Activated naive CD8-positive, alpha-beta T cell (primary cell): ENCODE data around the gene SPATS2L.

Experiments
- H3K27ac Mint-ChIP-seq: one replicate; pipeline ENCODE4 v1.8.0; 2021; ENCODE audit warnings: mixed read lengths
- H3K27me3 Mint-ChIP-seq: one replicate; pipeline ENCODE4 v1.8.0; 2021; ENCODE audit warnings: mixed read lengths
- H3K36me3 Mint-ChIP-seq: one replicate; pipeline ENCODE4 v1.8.0; 2021; ENCODE audit warnings: mixed read lengths
- H3K4me1 Mint-ChIP-seq: one replicate; pipeline ENCODE4 v1.8.0; 2021; ENCODE audit warnings: low read depth, mixed read lengths
- H3K4me3 Mint-ChIP-seq: one replicate; pipeline ENCODE4 v1.8.0; 2021; ENCODE audit warnings: mild to moderate bottlenecking, mixed read lengths
- H3K9me3 Mint-ChIP-seq: one replicate; pipeline ENCODE4 v1.8.0; 2021; ENCODE audit warnings: low read depth, mixed read lengths

The SPATS2L gene

DNA sequence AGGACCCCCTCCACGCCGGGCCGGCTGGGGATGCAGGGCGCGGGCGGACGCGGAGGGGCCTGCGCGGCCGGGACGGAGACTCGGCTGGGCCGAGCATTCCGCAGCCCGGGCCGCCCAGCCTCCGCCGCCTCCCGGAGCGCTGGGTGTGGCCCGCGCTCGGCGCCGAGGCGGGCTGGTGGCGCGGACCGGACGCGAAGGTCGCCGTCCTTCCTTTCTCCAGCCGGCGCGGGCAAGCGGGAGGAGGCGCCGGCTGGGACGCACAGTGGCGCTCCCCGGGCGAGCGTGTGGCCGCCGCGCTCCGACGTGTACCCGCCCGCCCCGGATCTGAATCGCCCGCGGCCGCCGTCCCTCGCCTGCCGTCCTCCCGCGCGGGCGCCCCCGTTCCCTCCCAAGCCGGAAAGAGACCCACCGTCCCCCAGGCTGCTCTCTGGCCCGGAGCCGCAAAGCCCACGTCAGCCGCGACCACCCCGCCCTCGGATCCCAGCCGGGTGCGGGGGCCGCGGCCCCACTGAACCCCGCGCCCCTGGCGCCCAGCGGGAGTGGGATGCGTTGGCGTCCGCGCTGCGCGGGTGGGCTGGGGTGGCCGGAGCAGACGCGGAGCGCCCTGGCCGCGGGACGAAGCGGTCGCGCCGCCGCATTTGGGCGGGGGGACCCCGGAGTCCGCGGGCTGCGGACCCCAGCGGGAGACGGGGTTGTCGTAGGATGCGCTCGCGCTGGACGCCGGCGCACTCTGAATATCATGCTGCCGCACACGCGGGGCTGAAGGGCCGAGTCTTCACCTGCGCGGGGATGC is 634 bp downstream of the SPATS2L start:
- Mint-ChIP-seq H3K27ac (no peak overlapping the region), H3K4me3 (peak overlapping the region; percentile 84), H3K9me3 (no peaks in the 10 kb centered on the region), H3K36me3 (peaks cover 2% of the 10 kb centered on the region), H3K27me3 (peaks cover 13% of the 10 kb centered on the region), H3K4me1 (peaks cover 10% of the 10 kb centered on the region)

DNA sequence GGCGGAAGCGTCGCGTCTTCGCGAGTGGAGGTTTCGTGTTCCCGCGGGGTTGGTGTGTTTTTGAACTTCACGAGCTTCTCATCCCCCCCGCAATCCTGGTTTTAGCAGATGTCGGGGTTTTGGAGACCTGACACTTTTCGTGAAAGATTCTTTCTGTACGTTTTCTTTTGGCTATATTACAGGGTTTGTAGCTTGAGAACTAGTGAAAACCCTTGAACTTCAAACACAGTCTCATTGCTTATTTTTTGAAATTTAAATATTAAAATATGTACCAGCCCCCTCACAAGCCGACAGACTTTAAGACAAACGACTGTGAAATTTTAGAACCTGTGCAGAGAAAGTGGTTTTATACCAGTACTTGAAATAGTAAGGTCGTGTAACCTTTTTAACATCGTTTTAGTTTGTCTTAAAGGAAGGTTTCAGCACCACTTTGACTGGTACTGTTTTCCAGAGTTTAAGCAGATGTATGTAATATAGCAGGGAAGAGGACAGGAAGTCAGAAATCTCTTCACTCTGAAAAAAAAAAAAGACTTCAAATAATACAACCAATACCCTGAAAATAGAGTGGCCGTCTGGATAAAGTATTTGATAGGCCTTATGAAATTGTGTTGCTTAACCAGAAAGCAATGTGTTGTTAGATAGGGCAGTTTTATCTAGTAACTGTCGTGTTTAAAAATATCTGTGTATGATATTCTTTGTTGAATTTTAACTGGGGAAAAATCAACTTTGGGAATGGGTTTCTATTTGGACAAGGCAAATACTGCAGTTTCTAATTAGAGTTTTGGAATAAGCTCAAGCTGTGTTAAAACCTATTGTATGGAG is 1.4 kb downstream of the SPATS2L start:
- Mint-ChIP-seq H3K4me3 (peak overlapping the region; percentile 84), H3K9me3 (no peaks in the 10 kb centered on the region), H3K27me3 (peaks cover 13% of the 10 kb centered on the region), H3K4me1 (peaks cover 10% of the 10 kb centered on the region), H3K36me3 (peaks cover 2% of the 10 kb centered on the region), H3K27ac (peak overlapping the region; percentile 6)

GRCh38 chr2:200308546-200309295 is 2.2 kb downstream of the SPATS2L start:
- H3K27me3 Mint-ChIP-seq = peaks cover 17% of the 10 kb centered on the region
- peaks cover 10% of the 10 kb centered on the region for H3K4me1 Mint-ChIP-seq
- peaks cover 3% of the 10 kb centered on the region for H3K36me3 Mint-ChIP-seq
- H3K27ac Mint-ChIP-seq = no peak overlapping the region
- no peaks in the 10 kb centered on the region for H3K9me3 Mint-ChIP-seq
- peak overlapping the region; percentile 84 for H3K4me3 Mint-ChIP-seq

GRCh38 chr2:200309296-200310049 is 3.0 kb downstream of the SPATS2L start:
- Mint-ChIP-seq H3K36me3 (peaks cover 6% of the 10 kb centered on the region), H3K9me3 (no peaks in the 10 kb centered on the region), H3K27me3 (peaks cover 24% of the 10 kb centered on the region), H3K27ac (no peak overlapping the region), H3K4me1 (peaks cover 10% of the 10 kb centered on the region), H3K4me3 (no peak overlapping the region)

- Mint-ChIP-seq H3K4me3 (no peak overlapping the region), H3K4me1 (peaks cover 10% of the 10 kb centered on the region), H3K9me3 (no peaks in the 10 kb centered on the region), H3K27ac (no peak overlapping the region), H3K27me3 (peaks cover 27% of the 10 kb centered on the region), H3K36me3 (peaks cover 6% of the 10 kb centered on the region)
These were observed 4.1 kb downstream of the SPATS2L start for GRCh38 chr2:200310545-200310971.

GRCh38 chr2:200311139-200311538 is 4.6 kb downstream of the SPATS2L start:
- H3K4me1 Mint-ChIP-seq = peaks cover 6% of the 10 kb centered on the region
- no peaks in the 10 kb centered on the region for H3K9me3 Mint-ChIP-seq
- peaks cover 5% of the 10 kb centered on the region for H3K36me3 Mint-ChIP-seq
- H3K27me3 Mint-ChIP-seq = peaks cover 26% of the 10 kb centered on the region
- no peak overlapping the region for H3K27ac Mint-ChIP-seq
- H3K4me3 Mint-ChIP-seq = no peak overlapping the region

- H3K27me3 Mint-ChIP-seq = peaks cover 20% of the 10 kb centered on the region
- H3K27ac Mint-ChIP-seq = no peak overlapping the region
- peaks cover 4% of the 10 kb centered on the region for H3K36me3 Mint-ChIP-seq
- H3K4me1 Mint-ChIP-seq = no peaks in the 10 kb centered on the region
- H3K9me3 Mint-ChIP-seq = no peaks in the 10 kb centered on the region
- H3K4me3 Mint-ChIP-seq = no peak overlapping the region
These were observed 8.6 kb downstream of the SPATS2L start for GRCh38 chr2:200314976-200315567.

DNA sequence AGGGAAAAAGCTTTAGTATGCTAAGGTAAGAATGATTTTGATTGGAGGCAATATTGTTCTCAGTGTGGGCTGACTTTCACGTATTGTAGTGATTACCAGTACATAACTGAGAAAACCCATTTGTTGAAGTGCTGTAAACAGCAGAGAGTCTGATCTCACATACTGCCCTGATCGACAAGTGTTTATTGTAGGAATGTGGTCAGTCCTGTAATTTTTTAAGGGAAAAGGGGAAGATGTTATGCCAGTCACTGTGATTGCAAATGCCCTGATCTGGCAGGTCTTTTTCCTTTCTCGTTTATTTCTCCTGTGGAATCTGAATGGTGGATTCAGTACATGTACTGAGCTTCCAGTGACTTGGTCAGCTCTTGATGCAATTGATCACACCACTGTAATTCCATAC is 11.5 kb downstream of the SPATS2L start:
- H3K27ac Mint-ChIP-seq = no peak overlapping the region
- peaks cover 14% of the 10 kb centered on the region for H3K27me3 Mint-ChIP-seq
- H3K36me3 Mint-ChIP-seq = peaks cover 4% of the 10 kb centered on the region
- H3K4me3 Mint-ChIP-seq = no peak overlapping the region
- peaks cover 2% of the 10 kb centered on the region for H3K4me1 Mint-ChIP-seq
- H3K9me3 Mint-ChIP-seq = no peaks in the 10 kb centered on the region

DNA sequence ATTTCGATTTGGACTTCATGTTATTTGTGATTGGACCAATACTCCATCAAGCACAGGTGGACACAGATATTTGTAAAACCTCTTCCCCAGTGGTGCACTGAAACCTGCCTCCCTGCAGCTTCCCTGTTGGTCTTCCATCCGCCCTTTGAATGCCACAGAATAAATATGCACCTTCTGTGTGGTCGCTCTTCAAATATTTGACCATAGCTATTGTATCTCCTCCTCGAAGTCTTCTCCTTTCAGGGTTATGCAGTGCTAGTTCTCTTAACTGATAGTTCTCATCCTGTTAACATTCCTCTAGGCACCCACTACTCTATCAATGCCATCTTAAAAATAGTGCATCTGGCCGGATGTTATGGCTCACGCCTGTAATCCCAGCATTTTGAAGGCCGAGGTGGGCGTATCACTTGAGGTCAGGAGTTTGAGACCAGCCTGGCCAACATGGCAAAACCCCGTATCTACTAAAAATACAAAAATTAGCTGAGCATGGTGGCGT is 12.5 kb downstream of the SPATS2L start:
- H3K27me3 Mint-ChIP-seq = peaks cover 7% of the 10 kb centered on the region
- peaks cover 1% of the 10 kb centered on the region for H3K36me3 Mint-ChIP-seq
- no peaks in the 10 kb centered on the region for H3K9me3 Mint-ChIP-seq
- peaks cover 2% of the 10 kb centered on the region for H3K4me1 Mint-ChIP-seq
- no peak overlapping the region for H3K4me3 Mint-ChIP-seq
- no peak overlapping the region for H3K27ac Mint-ChIP-seq

DNA sequence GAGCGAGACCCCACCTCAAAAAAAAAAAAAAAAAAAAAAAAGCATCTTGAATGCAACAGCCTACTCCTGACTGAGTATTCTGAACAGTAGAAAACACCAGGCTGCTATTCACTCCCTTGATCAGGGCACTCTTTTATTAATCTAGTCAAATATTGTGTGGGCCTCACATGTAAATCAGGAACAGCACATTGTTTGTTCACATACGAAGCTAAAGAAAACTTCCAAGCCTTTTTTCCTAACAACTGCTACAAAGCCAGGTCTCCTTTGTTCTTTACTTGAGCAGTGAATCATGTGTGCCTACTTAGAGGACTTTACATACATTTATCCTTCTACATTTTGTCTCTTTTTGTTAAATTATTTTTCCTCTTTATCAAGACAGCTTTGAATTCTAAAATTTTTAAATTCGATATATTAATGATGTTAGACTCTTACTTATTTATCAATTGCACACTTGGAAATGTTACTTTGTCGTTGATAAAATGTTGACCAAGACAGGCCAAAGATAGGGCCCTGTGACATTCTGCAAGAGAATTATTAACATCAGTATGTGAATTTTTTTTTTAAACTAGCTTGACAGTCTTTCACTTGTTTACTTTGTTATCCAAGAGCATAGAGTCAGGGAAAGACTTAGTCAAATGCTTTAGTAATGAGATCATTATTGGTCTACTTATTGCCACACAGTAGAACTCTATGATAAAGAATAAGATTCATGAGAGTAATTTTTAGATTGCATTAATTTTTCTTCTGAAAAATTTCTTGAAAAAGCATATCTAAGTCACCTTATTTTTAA is 13.2 kb downstream of the SPATS2L start:
- peaks cover 2% of the 10 kb centered on the region for H3K4me1 Mint-ChIP-seq
- no peak overlapping the region for H3K4me3 Mint-ChIP-seq
- H3K36me3 Mint-ChIP-seq = no peaks in the 10 kb centered on the region
- no peaks in the 10 kb centered on the region for H3K9me3 Mint-ChIP-seq
- no peak overlapping the region for H3K27ac Mint-ChIP-seq
- peaks cover 2% of the 10 kb centered on the region for H3K27me3 Mint-ChIP-seq

- Mint-ChIP-seq H3K4me1 (peaks cover 2% of the 10 kb centered on the region), H3K4me3 (no peak overlapping the region), H3K36me3 (no peaks in the 10 kb centered on the region), H3K9me3 (no peaks in the 10 kb centered on the region), H3K27me3 (peaks cover 2% of the 10 kb centered on the region), H3K27ac (no peak overlapping the region)
These were observed 13.9 kb downstream of the SPATS2L start for GRCh38 chr2:200320344-200320743.

DNA sequence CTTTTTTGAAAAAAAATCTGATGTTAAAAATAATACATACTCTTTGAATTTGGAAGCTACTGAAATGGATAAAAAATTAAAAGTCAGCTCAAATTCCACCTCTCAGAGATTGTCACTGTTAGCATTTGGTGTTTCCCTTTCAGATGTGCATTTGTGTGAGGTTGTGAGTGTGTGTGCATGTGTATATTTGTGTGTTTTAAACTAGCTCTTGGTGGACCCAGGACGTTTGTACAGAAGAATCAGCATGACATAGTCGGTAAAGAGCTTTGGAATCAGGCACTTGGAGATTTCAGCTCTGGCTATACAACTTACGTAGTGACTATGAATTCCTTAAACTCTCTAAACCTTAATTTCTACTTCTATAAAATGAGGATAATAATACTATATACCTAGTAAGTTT is 14.5 kb downstream of the SPATS2L start:
- Mint-ChIP-seq H3K9me3 (no peaks in the 10 kb centered on the region), H3K4me3 (no peak overlapping the region), H3K27me3 (no peaks in the 10 kb centered on the region), H3K36me3 (no peaks in the 10 kb centered on the region), H3K27ac (no peak overlapping the region), H3K4me1 (peaks cover 2% of the 10 kb centered on the region)

DNA sequence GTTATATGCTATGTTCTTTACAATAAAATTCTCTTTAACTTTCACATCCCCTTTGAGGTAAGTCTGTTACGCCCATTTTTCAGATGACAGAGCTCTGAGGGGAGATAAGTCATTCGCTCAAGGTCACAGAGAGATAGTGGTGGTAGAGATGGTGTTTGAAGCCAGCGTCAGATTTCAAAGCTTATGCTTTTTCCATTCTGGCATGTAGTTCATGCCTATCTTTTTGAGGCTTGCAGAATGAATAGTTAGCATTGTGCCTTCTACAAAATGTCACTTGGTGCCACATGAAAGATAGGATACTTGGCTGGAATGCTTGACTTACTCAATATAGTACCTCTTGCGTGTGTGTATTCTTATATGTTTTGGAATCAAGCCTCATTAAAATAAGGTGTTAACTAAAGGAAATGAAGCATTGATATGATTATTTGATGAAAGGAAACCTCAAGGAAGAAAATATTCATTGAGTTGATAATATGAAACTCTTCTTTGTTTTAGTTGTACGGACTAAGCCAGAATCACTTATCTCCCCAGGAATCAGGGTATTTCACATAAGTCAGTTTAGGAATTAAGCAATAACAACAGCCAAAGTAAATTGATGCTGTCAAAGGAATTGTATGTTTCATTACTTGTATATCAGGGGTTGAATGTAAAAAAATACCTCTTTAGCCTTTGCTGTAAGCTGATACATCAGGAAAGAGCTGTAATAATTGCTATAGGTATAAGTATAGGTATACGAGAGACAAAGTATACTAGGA is 15.5 kb downstream of the SPATS2L start:
- H3K27ac Mint-ChIP-seq = no peak overlapping the region
- H3K27me3 Mint-ChIP-seq = no peaks in the 10 kb centered on the region
- no peaks in the 10 kb centered on the region for H3K36me3 Mint-ChIP-seq
- H3K4me1 Mint-ChIP-seq = peaks cover 2% of the 10 kb centered on the region
- no peaks in the 10 kb centered on the region for H3K9me3 Mint-ChIP-seq
- H3K4me3 Mint-ChIP-seq = no peak overlapping the region
